ENCODE results near the gene DOP1B.
"Not testable (repeated sequence)": the region's sequence is repeated elsewhere in the genome, so short reads cannot be mapped to it uniquely, and the experiment has no call there.

The DOP1B gene

DNA sequence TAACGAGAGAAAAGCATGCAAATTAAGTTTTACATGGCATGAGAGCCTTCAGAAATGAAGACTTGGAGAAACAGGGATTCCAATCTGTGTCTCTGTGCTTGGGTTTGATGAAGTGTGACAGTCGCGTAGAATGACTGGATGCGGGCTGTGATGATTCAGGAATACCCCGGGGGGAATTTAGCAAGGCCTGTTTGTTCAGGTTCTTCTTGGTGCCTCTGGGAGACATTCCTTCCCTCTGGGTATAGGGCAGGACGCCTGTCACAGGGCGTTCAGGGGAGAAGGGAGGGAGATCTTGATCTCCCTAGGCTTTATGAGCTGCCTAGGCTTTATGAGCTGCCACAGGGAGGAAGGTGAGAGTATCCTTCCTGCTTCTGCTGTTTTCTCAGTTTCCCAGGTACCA is 36.6 kb downstream of the DOP1B start:
- H3K27ac ChIP-seq (ENCODE audit: low read depth, low read length), result no peak overlapping the region
- no peaks in the 10 kb centered on the region for H3K27me3 ChIP-seq (ENCODE audit: control insufficient read depth, insufficient read depth, low read length)
- peaks cover 10% of the 10 kb centered on the region for H3K4me1 ChIP-seq (ENCODE audit: control insufficient read depth, insufficient read depth, low read length)
- no peaks in the 10 kb centered on the region for H3K9me3 ChIP-seq (ENCODE audit: control insufficient read depth, insufficient read depth, low read depth, low read length)
- H3K9ac ChIP-seq (ENCODE audit: low read length), result no peak overlapping the region
- H3K36me3 ChIP-seq (ENCODE audit: control insufficient read depth, insufficient read depth, low read length), result no peaks in the 10 kb centered on the region
- no peak overlapping the region for H3K4me3 ChIP-seq (ENCODE audit: low read depth, low read length)

DNA sequence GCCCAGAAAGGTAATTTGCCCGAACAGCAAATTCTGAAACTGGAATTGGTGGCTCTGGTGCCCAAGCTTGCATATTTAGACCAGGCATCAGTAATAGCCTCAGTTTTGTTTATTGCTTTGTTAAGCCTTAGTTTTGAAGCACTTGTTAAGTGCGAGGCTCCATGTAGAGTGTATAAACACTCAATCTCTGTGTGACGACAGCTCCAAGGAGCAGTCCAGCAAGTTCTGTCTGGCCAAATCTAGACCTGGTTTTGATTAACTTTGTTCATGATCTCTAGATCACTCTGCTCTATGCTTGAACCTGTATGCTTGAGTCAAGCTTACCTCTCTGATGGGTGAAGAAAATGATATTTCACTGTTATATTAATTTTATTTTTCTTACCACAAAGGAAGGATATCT is 37.4 kb downstream of the DOP1B start:
- H3K36me3 ChIP-seq (ENCODE audit: control insufficient read depth, insufficient read depth, low read length), result no peaks in the 10 kb centered on the region
- H3K9ac ChIP-seq (ENCODE audit: low read length), result no peak overlapping the region
- no peaks in the 10 kb centered on the region for H3K9me3 ChIP-seq (ENCODE audit: control insufficient read depth, insufficient read depth, low read depth, low read length)
- H3K4me3 ChIP-seq (ENCODE audit: low read depth, low read length), result no peak overlapping the region
- H3K4me1 ChIP-seq (ENCODE audit: control insufficient read depth, insufficient read depth, low read length), result peaks cover 10% of the 10 kb centered on the region
- H3K27ac ChIP-seq (ENCODE audit: low read depth, low read length), result no peak overlapping the region
- H3K27me3 ChIP-seq (ENCODE audit: control insufficient read depth, insufficient read depth, low read length), result no peaks in the 10 kb centered on the region

DNA sequence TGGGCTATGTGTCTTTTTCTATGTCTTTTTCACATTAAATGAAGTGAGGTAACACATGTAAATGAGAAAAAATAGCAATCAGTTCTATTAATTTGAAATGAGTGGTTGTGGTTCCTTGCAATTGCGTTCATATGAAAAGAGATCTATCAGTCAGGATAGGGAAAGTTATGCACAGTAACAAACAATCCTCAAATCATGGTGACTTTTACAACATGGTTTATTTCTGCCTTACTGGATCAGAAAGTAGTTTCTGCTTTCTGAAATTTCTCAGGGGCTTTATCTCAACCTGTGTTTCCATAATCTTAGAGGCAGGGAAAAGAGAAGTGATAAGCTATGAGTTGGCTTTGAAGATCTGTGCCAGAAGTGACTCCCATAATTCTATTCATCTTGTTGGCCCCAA is 39.0 kb downstream of the DOP1B start:
- Histone ChIP-seq H3K27me3 (ENCODE audit: control insufficient read depth, insufficient read depth, low read length) (no peaks in the 10 kb centered on the region), H3K9me3 (ENCODE audit: control insufficient read depth, insufficient read depth, low read depth, low read length) (no peaks in the 10 kb centered on the region)

DNA sequence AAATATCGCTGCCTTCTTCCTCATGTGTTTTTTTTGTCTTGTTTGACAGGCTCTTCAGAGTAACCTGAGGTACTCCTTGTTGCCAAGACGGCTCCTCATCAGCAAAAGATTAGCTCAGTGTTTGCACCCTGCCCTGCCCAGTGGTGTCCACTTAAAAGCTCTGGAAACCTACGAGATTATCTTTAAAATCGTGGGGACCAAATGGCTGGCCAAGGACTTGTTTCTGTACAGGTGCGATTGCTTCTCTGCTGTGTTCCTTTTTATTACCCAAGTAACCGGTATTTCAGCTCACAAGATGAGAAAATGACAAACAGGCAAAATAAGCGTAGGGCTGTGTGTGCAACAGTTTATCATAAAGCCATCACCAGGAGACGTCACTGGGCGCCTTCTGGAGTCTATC is 42.4 kb downstream of the DOP1B start:
- H3K36me3 ChIP-seq (ENCODE audit: control insufficient read depth, insufficient read depth, low read length), result no peaks in the 10 kb centered on the region
- H3K27me3 ChIP-seq (ENCODE audit: control insufficient read depth, insufficient read depth, low read length), result no peaks in the 10 kb centered on the region
- no peaks in the 10 kb centered on the region for H3K9me3 ChIP-seq (ENCODE audit: control insufficient read depth, insufficient read depth, low read depth, low read length)
- H3K27ac ChIP-seq (ENCODE audit: low read depth, low read length), result no peak overlapping the region
- H3K4me1 ChIP-seq (ENCODE audit: control insufficient read depth, insufficient read depth, low read length), result no peaks in the 10 kb centered on the region; the same call in 1 of the 2 replicates
- H3K4me3 ChIP-seq (ENCODE audit: low read depth, low read length), result no peak overlapping the region
- H3K9ac ChIP-seq (ENCODE audit: low read length), result no peak overlapping the region

More for the DNA sequence above, 39.0 kb downstream of the DOP1B start:
- Histone ChIP-seq H3K4me3 (ENCODE audit: low read depth, low read length) (no peak overlapping the region), H3K27ac (ENCODE audit: low read depth, low read length) (no peak overlapping the region), H3K9ac (ENCODE audit: low read length) (no peak overlapping the region), H3K4me1 (ENCODE audit: control insufficient read depth, insufficient read depth, low read length) (peaks cover 10% of the 10 kb centered on the region), H3K36me3 (ENCODE audit: control insufficient read depth, insufficient read depth, low read length) (no peaks in the 10 kb centered on the region)

DNA sequence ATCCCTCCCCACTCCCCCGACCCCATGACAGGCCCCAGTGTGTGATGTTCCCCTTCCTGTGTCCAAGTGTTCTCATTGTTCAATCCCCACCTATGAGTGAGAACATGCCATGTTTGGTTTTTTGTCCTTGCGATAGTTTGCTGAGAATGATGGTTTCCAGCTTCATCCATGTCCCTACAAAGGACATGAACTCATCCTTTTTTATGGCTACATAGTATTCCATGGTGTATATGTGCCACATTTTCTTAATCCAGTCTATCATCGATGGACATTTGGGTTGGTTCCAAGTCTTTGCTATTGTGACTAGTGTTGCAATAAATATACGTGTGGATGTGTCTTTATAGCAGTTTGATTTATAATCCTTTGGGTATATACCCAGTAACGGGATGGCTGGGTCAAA is 43.0 kb downstream of the DOP1B start:
- H3K4me3 ChIP-seq (ENCODE audit: low read depth, low read length); H3K9ac ChIP-seq (ENCODE audit: low read length); H3K27ac ChIP-seq (ENCODE audit: low read depth, low read length); H3K9me3 ChIP-seq (ENCODE audit: control insufficient read depth, insufficient read depth, low read depth, low read length); H3K36me3 ChIP-seq (ENCODE audit: control insufficient read depth, insufficient read depth, low read length); H3K27me3 ChIP-seq (ENCODE audit: control insufficient read depth, insufficient read depth, low read length); H3K4me1 ChIP-seq (ENCODE audit: control insufficient read depth, insufficient read depth, low read length): not testable (repeated sequence)

DNA sequence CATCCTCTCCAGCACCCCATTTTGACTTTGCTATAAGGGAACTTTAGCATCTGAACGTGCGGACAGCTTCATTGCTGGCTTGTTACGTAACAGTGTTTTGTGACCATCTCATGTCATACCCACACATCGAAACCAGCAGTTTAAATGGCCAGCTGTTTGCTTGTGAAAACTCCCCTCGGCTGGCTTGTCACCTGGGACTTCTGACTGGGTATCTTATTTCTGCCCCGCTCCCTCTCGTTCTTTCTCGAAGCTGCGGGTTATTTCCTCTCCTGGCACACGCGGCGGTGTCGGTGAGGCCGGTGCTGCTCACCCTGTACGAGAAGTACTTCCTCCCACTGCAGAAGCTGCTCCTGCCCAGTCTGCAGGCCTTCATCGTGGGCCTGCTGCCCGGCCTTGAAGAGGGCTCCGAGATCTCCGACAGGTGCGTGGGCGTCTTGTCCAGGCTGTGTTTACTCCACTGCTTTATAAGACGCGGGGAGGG is 43.5 kb downstream of the DOP1B start:
- Histone ChIP-seq H3K9ac (ENCODE audit: low read length) (no peak overlapping the region), H3K27me3 (ENCODE audit: control insufficient read depth, insufficient read depth, low read length) (no peaks in the 10 kb centered on the region), H3K27ac (ENCODE audit: low read depth, low read length) (no peak overlapping the region), H3K9me3 (ENCODE audit: control insufficient read depth, insufficient read depth, low read depth, low read length) (no peaks in the 10 kb centered on the region), H3K4me1 (ENCODE audit: control insufficient read depth, insufficient read depth, low read length) (no peaks in the 10 kb centered on the region; the same call in 1 of the 2 replicates), H3K36me3 (ENCODE audit: control insufficient read depth, insufficient read depth, low read length) (no peaks in the 10 kb centered on the region), H3K4me3 (ENCODE audit: low read depth, low read length) (no peak overlapping the region)

DNA sequence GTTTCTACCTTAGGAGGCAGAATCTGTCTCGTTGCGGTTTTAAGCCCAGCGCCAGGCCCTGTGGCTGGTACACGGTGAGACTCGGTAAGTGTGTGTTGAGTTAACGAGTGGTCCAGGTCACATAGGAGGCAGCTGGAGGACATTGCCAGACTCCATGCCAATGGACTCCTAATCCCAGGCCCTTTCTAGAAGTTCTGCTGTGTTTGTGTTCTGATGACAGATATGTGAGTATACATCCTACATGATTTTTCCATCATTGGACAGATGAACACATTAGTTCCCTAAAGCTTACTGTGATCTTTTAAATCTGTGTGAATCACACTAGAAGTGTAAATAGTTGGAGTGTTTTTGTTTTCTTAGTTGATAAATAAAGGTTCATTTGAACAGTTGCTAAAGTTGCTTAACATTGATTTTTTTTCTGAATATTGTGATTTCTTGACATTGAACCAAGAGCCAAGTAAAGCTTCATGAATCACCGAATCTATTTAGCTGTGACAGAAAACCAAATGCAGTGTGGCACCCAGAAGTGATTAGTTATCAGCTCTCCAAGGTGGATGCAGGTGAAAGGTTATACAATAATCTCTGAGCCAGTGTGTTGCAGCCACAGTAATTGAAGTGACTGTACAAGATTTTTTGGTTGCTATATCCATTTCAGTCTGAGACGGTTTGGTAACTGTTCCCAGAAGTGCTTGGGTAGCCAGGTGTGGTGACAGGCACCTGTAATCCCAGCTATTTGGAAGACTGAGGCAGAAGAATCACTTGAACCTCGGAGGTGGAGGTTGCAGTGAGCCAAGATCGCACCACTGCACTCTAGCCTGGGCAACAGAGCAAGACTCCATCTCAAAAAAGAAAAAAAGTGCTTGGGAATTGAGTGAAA is 46.3 kb downstream of the DOP1B start:
- H3K4me1 ChIP-seq (ENCODE audit: control insufficient read depth, insufficient read depth, low read length), result no peaks in the 10 kb centered on the region; the same call in 1 of the 2 replicates
- H3K9ac ChIP-seq (ENCODE audit: low read length), result no peak overlapping the region
- H3K27ac ChIP-seq (ENCODE audit: low read depth, low read length), result no peak overlapping the region
- no peaks in the 10 kb centered on the region for H3K27me3 ChIP-seq (ENCODE audit: control insufficient read depth, insufficient read depth, low read length)
- H3K4me3 ChIP-seq (ENCODE audit: low read depth, low read length), result no peak overlapping the region
- no peaks in the 10 kb centered on the region for H3K9me3 ChIP-seq (ENCODE audit: control insufficient read depth, insufficient read depth, low read depth, low read length)
- H3K36me3 ChIP-seq (ENCODE audit: control insufficient read depth, insufficient read depth, low read length), result no peaks in the 10 kb centered on the region

DNA sequence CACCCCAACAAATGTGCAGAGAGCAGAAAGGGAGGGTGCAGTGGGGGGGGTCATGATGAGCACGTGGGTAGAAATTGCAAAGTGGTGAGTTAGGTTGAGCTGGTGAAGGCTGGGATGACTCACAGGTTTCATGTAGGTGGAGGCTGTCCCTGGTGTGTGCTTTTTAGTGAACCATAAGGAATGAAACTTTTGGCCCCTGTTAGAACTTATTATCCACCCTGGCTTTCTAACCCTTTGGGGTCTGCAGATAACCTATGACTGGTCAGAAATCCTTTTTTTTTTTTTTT is 46.9 kb downstream of the DOP1B start:
- no peak overlapping the region for H3K27ac ChIP-seq (ENCODE audit: low read depth, low read length)

DNA sequence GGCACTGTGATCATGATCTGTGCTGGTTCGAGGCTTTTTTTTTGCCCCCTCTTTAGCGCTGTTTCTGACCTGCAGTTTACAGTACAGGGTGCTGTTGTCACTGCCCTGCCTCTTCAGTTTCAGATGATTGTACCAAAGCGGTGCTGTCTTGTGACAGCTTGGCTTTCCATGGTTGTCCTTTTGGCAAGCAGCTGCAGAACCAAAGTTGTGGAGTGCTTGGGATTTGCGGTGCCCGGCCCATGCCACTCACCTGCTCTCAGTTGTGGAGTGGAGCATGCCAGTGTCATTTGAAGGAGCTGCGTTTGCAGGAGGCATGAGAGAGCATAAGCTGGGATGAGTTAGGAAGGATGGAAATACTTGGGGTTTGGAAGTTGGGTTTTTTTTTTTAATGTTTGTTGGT is 48.4 kb downstream of the DOP1B start:
- Histone ChIP-seq H3K36me3 (ENCODE audit: control insufficient read depth, insufficient read depth, low read length) (no peaks in the 10 kb centered on the region), H3K27ac (ENCODE audit: low read depth, low read length) (no peak overlapping the region), H3K9me3 (ENCODE audit: control insufficient read depth, insufficient read depth, low read depth, low read length) (no peaks in the 10 kb centered on the region), H3K9ac (ENCODE audit: low read length) (no peak overlapping the region), H3K4me3 (ENCODE audit: low read depth, low read length) (no peak overlapping the region), H3K4me1 (ENCODE audit: control insufficient read depth, insufficient read depth, low read length) (peaks cover 4% of the 10 kb centered on the region), H3K27me3 (ENCODE audit: control insufficient read depth, insufficient read depth, low read length) (no peaks in the 10 kb centered on the region)

More for the DNA sequence above, 46.9 kb downstream of the DOP1B start:
- Histone ChIP-seq H3K9me3 (ENCODE audit: control insufficient read depth, insufficient read depth, low read depth, low read length) (no peaks in the 10 kb centered on the region), H3K36me3 (ENCODE audit: control insufficient read depth, insufficient read depth, low read length) (no peaks in the 10 kb centered on the region), H3K4me1 (ENCODE audit: control insufficient read depth, insufficient read depth, low read length) (no peaks in the 10 kb centered on the region; the same call in 1 of the 2 replicates), H3K9ac (ENCODE audit: low read length) (no peak overlapping the region), H3K4me3 (ENCODE audit: low read depth, low read length) (no peak overlapping the region), H3K27me3 (ENCODE audit: control insufficient read depth, insufficient read depth, low read length) (no peaks in the 10 kb centered on the region)

DNA sequence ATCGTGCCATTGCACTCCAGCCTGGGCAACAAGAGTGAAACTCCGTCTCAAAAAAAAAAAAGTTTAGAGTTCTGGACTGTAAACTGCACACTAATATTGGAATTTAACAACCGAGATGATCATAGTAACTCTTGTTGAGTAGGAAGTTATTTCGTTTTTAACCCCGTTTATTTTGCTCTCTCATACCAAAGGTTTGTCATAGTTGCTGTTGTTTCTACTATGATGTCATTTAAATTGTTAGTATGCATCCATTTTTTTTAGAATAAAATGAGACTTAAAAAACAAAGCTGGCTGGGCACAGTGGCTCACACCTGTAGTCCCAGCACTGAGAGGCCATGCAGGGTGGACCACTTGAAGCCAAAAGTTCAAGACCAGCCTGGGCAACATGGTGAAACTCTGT is 49.3 kb downstream of the DOP1B start:
- Histone ChIP-seq H3K36me3 (ENCODE audit: control insufficient read depth, insufficient read depth, low read length) (no peaks in the 10 kb centered on the region), H3K9ac (ENCODE audit: low read length) (no peak overlapping the region), H3K4me1 (ENCODE audit: control insufficient read depth, insufficient read depth, low read length) (peaks cover 13% of the 10 kb centered on the region), H3K9me3 (ENCODE audit: control insufficient read depth, insufficient read depth, low read depth, low read length) (no peaks in the 10 kb centered on the region), H3K27me3 (ENCODE audit: control insufficient read depth, insufficient read depth, low read length) (no peaks in the 10 kb centered on the region), H3K27ac (ENCODE audit: low read depth, low read length) (no peak overlapping the region), H3K4me3 (ENCODE audit: low read depth, low read length) (no peak overlapping the region)

Data from HUES6 (cell line).